NCI-H446 treated with DMSO at 0.1 percent for 48 hours (cell line): ENCODE results near the gene SF3A1.

Experiments
- DNase-seq: peaks from one replicate; lab custom pipeline; 2025; lab: John Stamatoyannopoulos, UW

Gene SF3A1

GRCh38 chr22:30386960-30387827, 30.5 kb upstream of the SF3A1 start, which contains the start of gene RNF215:
Gene RNF215, minus strand, starts transcription at chr22:30387411. Its CDS starts 98 bp downstream, at chr22:30387313.
- peak; percentile 27 for DNase-seq

GRCh38 chr22:30386608-30386959, 29.9 kb upstream of the SF3A1 start:
- DNase-seq: no peak

DNA sequence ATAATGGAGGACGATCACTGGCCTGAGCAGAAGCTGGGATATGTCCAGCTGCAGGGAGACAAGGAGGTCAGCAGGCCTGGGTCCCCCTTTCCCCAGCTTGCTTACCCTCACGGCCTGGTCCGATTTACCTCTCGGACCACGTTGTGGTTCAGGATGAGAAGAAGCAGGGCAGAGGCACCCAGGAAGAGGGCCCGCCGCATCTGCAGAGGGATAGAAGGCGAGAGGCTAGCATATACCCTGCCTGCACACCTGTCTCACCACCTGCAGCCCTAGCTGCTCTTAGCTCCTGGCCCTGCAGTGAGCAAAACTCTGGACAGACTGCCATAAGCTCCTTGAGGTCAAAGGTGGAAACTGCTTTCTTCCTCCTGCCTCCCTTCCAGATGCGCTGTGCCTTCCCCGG, 29.2 kb upstream of the SF3A1 start:
- no peak for DNase-seq

- no peak for DNase-seq
These were observed 26.4 kb upstream of the SF3A1 start for GRCh38 chr22:30383061-30383460.

DNA sequence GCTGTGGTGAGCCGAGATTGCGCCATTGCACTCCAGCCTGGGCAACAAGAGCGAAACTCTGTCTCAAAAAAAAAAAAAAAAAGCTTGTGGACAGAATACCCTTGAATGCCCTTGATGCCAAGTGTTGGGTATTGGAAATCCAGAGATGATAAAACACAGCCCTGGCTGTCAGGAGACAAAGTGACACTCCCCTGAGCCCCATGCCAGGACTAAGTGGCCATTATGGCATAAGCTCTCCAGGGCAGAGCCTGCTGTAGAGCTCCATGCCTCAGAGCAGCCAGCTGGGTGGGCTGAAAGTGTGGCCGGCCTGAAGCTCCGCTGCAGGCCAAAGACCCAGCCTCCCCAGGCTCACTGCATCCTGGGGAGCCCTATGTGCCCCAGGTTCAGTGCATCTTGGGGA, 25.6 kb upstream of the SF3A1 start:
- no peak for DNase-seq

GRCh38 chr22:30381264-30381663, 24.6 kb upstream of the SF3A1 start:
- DNase-seq: no peak

- no peak for DNase-seq
These were observed 23.3 kb upstream of the SF3A1 start for GRCh38 chr22:30380011-30380410.

DNA sequence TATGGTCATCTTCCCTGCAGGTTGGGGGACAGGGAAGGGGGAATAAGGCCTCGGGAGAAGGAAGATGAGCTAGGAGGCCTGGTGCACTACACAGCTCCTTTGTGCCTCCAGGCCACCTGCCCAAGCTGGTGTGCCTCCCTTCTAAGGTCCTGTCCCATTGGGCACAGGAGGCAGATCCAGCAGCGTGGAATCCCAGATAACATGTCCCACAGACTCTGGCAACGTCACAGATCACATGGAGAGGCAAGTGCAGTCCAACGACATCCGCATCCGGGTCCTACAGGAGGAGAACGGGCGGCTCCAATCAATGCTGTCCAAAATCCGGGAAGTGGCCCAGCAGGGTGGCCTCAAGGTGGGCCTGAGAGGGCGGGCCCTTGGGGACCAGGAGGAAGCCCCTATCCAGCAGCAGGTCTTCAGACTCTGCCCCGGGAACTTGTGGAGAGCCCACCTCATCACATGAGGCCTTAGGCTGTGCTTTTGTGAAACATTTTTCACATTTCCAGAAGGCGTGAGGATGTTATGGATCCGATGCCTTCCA, 18.7 kb upstream of the SF3A1 start:
- DNase-seq: no peak

GRCh38 chr22:30373331-30374325, 16.9 kb upstream of the SF3A1 start:
- no peak for DNase-seq

GRCh38 chr22:30372915-30373314, 16.2 kb upstream of the SF3A1 start:
- DNase-seq: no peak

DNA sequence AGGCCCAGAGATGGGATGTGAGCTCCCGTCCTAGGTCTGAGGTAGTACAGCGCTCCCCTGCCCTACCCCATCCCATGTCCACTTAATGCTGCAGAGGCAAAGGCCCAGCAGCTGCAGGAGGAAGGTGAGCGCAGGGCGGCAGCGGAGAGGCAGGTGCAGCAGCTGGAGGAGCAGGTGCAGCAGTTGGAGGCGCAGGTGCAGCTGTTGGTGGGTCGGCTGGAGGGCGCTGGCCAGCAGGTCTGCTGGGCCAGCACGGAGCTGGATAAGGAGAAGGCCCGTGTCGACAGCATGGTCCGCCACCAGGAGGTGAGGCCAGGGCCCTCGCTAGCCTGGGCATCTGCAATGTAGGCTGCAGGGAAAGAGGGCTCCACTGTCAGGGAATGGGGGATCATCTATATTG, 15.3 kb upstream of the SF3A1 start:
- DNase-seq: no peak

DNA sequence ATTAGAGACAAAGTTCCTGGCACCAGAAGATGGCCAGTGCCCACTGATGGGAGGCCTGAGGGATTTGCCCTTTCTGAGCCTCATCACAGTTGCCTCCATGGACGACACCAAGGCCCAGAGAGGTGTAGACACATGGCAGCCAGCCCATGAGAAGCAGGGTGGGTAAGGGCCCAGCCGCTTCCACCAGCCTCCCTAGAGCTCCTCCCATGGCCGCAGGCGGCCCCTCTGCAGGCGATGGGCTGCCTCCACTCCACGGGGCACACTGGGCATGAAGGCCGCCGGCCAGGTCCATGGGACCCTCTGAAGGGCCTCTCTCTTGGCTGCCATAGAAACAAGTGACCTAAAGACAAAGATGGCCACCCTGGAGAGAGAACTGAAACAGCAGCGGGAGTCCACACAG, 14.6 kb upstream of the SF3A1 start:
- DNase-seq: no peak

DNA sequence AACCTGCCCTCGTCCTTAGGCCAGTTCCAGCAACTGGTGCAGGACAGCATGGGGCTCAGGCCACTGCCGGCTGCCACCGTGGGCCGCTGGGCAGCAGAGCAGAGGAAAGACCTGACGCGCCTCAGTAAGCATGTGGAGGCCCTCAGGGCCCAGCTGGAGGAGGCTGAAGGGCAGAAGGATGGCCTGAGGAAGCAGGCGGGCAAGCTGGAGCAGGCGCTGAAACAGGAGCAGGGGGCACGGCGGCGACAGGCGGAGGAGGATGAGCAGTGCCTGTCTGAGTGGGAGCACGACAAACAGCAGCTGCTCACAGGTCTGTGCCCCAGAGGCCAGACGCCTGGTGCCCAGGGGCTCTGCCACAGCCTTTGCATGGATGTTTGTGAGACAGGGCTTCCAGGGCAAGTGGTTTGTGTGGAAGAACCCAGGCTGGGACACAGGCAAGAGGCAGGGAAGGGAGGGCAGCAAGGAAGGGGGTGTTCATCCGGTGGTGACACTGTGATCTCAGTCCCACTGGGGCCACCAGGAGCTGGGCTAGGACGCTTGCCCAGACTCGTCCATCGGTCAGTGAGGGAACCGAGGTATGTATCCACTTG, 14.0 kb upstream of the SF3A1 start:
- DNase-seq: no peak

DNA sequence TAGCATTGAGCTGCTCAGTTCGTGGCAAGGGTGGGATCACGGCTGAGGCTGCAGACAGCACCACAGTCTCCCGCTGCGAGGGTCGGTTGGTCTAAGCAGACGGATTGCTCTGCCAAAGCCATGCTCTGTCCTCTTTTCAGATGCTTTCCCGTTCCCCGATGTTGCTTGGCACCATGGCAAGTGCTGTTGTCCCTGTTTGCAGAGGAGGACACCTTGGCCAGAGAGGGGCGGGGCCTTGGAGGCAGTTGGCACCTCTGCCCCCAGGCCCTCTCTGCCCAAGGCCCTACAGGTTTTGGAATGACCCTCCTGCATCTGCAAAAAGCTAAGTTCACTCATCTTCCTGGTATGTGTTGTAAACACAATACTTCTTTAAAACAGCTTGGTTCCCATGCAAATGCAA, 11.7 kb upstream of the SF3A1 start:
- DNase-seq: no peak

DNA sequence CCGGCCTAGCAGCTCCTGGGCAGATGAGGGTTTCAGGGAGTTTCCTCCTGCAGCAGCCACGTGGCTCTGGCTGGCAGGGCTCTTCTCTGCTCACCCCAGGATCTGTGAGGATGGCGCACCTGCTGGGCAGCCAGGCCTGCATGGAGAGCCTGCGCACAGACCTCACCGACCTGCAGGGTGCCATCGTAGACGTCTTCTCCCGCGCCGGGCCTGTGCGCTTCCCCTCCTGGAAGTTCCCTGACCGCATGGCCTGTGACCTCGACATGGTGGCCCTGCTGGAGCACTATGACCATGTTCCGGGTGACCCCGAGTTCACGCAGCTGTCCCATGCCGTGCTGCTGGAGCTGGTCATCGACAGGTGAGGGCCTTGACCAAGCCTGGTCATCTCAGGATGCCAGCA, 9.2 kb upstream of the SF3A1 start:
- DNase-seq: no peak

DNA sequence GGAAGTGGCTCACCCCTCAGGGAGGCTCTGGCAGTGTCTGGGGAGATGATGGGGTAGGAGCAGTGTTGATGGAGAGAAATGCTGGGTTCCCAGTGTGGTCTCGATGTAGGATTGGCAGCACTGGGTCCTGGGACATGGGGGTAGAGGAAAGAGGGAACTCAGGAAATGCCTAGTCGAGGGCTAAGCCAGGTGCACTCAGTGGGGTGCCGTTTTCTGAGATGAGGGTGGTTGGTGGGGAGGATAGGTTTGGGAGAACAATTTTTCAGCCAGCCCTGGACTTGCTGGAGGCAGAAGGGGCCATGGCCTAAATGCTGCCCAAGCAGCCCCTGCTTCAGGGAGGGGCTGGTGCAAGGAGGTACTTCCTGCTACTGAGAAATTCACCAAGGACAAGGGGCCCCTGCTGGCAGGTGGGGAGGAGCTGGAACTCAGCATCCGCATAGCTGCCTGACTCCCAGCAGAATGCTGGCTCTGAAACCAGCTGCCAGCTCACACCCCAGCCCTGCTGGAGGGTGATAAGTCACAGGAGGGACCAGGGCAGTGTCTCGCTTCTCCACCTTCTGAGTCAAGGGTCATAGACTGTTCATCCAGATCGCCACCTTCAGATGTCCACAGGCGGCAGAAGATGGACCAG, 6.1 kb upstream of the SF3A1 start:
- no peak for DNase-seq

GRCh38 chr22:30361916-30362650, 5.4 kb upstream of the SF3A1 start:
- DNase-seq: no peak

- no peak for DNase-seq
These were observed 1.8 kb upstream of the SF3A1 start for GRCh38 chr22:30358541-30358940.

DNA sequence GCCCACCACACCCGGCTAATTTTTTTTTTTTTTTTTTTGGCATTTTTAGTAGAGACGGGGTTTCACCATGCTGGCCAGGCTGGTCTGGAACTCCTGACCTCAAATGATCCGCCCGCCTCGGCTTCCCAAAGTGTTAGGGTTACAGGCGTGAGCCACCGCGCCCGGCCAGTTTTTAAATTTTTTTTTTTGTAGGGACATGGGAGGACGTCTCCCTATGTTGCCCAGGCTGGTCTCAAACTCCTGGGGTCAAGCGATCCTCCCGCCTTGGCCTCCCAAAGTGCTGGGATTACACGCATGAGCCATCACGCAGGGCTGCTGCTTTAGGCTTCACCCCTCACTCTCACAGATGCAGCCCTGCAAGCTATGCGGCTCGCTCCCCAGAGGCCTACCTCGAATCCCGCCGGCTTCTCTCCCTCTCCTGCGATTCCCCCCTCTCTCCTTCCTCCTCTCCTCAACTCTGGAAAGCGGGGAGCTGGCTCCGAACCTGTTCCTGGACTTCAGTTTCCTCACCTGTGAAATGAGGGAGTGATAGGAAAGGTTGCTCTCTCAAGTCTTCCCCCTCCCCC, 1.0 kb upstream of the SF3A1 start:
- no peak for DNase-seq

- DNase-seq: no peak
These were observed 509 bp upstream of the SF3A1 start for GRCh38 chr22:30357236-30357570.

DNA sequence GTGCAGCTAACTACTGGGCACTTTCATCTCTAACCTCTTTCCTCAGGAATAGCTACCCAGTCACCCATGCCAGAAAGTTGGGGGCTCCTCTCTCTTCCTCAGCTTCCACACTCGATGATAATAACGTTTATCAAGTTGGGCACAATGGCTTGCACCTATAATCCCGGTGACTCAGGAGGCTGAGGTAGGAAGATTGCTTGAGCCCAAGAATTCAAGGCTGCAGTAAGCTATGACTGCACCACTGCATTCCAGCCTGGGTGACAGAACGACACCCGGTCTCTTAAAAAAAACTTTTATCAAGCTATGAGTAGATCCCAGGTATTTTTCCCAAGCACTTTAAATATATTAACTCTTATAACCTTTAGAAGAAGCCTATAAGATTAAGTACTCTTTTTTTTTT, 2.0 kb downstream of the SF3A1 start:
- no peak for DNase-seq
